ENCODE data around the gene PDE2A.

The PDE2A gene

DNA sequence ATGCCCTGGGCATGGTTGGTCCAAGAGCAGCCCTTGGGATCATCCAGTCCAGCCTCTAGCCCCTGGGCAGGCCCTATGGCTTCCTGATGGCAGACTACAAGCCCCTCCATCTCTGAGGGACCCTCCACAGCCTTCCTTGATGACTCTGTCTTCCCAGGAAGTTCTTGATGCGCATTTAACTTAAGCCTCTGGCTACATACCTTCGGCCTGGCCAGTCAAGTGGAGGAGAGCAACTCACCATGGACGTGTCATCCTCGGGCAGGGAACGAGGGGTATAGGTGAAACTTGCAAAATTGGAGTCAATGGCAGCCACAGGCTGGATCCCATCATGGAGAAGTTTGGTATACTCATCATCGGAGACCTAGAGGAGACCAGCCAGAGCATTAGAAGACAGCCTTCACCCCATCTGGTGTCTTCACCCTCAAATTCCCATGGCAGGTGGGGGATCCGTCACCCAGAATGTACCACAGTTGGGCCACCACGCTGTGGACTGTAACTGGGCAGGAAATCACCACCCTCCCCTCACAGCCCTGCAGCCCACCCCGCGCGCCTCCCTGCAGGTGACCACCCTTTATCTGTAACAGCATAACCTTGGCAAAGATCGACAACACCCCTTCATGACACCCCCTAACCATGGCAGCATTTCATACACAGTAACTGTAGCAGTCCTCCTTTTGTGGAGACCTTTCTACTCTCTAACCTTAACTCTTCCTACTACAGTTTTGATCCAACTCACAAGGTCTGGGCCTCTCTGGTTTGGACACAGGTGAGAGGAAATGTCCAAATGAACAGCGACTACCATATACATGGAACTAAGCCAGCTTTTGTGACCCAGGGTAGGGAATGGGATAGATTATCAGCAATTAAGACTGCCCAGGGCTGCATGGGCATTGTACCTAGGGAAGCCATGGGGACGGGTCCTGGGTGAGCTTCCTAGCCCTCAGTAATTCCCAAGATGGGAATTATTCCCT is 91.7 kb downstream of the PDE2A start:
- no peak for DNase-seq (ENCODE audit: low read depth in 1 of 2, low spot score in 1 of 2)
- in situ Hi-C loops (cut with HindIII; ENCODE audit: low pct_unique_long_range_greater_than_20kb, low sequenced_read_pairs), result no loop called here
- TF ChIP-seq JUND (IDR thresholded peaks at IDR 0.05; ENCODE audit: low read depth), result no peak

DNA sequence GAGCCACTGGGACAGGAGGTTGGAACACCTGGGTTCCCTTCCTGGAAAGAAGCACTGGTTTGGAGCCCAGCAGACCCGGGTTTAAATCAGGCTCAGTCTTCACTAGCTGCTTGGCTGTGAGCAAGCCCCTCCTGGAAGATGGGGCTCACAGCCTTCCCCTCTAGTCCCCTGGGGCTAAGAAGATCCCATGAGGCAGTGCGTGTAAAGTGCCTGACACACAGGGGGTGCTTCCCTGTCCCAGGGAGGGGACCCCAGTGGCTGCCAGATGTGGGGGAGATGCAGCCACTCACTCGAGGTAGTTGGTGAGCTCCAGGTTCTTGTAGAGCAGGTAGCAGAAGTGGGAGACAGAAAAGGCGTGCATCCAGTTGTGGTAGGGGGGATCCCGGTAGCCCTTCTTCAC is 93.2 kb downstream of the PDE2A start:
- no peak for TF ChIP-seq JUND (IDR thresholded peaks at IDR 0.05; ENCODE audit: low read depth)
- no peak for DNase-seq (ENCODE audit: low read depth in 1 of 2, low spot score in 1 of 2)
- in situ Hi-C loops (cut with HindIII; ENCODE audit: low pct_unique_long_range_greater_than_20kb, low sequenced_read_pairs), result no loop called here

DNA sequence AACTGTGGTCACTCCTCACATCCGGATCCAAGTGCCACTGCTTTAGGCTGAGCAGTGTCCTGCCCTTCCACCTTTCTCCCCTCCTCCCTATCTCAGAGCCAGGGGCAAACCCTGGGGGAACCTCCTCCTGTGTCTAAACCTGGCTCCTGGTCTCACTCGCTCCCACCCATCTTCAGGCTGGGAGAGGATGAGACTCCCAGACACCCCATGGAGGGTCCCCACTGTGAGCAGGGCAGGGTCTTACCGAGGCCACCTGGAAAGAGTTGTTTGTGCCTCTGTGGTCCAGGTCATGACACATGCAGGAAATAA is 93.6 kb downstream of the PDE2A start:
- in situ Hi-C loops (cut with HindIII; ENCODE audit: low pct_unique_long_range_greater_than_20kb, low sequenced_read_pairs), result no loop called here

DNA sequence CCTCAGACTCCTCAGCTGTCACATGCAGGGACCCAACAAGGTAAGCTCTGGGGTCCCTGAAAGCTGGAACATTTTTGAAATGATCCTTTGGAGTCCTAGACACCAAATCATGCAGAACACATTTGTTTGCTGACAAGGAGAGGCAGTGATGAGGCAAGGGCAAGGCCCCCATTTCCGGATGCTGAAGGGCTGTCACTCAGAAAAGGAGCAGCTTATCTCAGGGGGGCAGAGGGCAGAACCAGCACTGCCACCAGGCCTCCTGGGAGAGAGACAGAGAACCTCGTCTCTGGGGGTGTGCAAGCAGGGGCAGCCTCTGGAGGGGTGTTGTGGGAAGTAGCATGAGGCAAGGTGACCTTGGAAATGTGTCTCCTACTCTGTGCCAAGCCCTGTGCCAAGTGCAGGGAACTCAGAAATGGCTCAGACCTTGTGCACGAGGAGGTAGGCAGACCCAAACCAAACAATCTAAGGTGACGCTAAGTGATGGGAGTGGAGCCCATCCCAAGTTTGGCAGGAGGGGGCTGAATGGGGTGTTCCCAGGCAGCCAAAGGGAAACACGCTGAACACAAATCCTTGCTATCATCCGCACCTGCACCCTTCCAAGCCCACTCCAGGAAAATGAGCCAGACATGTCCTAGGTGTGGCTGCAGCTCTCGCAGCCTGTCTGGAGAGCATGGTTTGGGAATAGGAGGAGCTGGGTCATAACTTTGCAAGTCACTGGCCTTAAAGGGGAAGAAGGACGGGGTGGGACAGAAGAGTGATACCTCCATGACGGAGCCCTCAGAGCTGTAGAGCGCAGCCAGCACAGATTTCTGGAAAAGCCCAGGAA is 94.2 kb downstream of the PDE2A start:
- no peak for DNase-seq (ENCODE audit: low read depth in 1 of 2, low spot score in 1 of 2)
- TF ChIP-seq JUND (IDR thresholded peaks at IDR 0.05; ENCODE audit: low read depth), result no peak
- in situ Hi-C loops (cut with HindIII; ENCODE audit: low pct_unique_long_range_greater_than_20kb, low sequenced_read_pairs), result no loop called here

More for the DNA sequence above, 93.6 kb downstream of the PDE2A start:
- no peak for TF ChIP-seq JUND (IDR thresholded peaks at IDR 0.05; ENCODE audit: low read depth)
- DNase-seq (ENCODE audit: low read depth in 1 of 2, low spot score in 1 of 2), result no peak

DNA sequence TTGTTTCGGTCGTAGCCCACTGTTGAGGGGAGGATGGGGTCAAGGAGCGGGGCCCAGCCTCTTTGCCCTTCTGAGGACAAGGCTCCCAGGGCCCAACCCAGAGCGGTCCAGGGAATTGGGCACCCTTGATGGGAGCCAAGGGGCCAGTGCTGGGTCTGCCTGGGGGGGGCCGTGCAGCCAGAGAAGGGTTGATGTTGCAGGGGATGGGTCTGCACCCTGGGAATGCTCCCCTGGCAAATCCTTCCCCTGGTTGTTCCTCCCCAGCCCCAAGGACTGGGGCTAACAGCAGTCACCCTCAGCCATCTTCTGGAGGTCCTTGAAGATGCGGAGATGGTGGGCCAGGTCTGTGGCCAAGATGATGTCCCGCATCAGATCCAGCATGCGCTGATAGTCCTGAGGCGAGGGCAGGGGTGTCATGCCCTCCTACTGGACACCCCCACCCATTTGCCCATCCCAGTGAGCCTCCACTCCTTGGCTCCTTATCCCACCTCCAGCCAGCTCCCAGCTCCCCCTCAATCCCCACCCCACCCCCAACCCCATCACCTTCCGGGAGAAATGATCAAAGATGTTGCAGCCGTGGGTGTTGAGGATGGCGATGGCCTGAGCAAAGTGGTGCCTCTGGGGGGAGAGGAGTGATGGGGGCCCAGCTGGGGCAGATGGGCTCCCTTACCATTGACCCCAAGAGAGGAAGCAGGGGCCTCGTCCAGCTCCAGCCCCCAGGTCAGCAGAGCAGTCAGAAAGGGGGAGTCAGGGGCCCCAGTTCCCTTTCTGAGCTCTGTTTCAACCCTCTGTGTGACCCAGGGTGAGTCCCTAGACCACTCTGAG is 95.0 kb downstream of the PDE2A start:
- DNase-seq (ENCODE audit: low read depth in 1 of 2, low spot score in 1 of 2), result no peak
- in situ Hi-C loops (cut with HindIII; ENCODE audit: low pct_unique_long_range_greater_than_20kb, low sequenced_read_pairs), result no loop called here
- TF ChIP-seq JUND (IDR thresholded peaks at IDR 0.05; ENCODE audit: low read depth), result no peak

DNA sequence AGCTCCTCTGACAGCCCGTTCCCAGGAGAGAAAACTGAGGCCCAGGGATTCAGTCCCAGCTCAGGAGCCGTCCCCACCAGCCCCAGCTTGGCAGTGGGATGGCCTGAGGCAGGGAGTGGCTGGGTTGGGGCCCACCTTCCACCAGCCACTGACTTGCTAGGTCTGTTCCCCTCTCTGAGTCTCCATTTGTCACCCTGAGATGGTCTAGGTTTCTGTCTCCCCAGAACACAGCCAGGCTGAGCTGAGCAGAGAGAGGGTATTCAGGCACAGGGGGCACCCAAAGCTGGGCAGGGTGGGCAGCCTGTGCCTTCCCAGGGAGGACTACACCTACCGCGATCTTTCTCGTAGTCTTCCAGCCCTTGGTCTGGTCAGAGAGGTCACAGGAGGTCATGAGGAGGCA is 95.7 kb downstream of the PDE2A start:
- no peak for DNase-seq (ENCODE audit: low read depth in 1 of 2, low spot score in 1 of 2)
- TF ChIP-seq JUND (IDR thresholded peaks at IDR 0.05; ENCODE audit: low read depth), result no peak
- in situ Hi-C loops (cut with HindIII; ENCODE audit: low pct_unique_long_range_greater_than_20kb, low sequenced_read_pairs), result no loop called here

DNA sequence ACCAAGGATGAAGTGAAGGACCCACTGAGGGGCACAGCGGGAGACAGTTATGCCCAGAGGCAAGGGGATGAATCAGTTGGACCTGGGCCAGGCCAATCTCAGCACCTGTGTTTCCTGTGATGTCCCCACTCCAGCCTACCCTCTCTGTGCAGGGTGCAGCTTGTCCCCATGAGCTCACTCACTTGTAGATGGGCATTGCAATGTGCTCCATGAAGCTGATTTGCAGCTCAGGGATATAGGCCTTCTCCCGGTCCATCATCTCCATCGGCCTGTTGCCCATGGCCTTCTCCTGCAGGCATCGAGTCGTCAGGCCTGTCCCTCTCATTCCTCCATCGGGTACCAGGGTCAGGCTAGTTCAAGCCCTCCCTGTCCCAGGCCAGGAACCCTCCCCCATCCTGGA is 96.2 kb downstream of the PDE2A start:
- no peak for DNase-seq (ENCODE audit: low read depth in 1 of 2, low spot score in 1 of 2)
- in situ Hi-C loops (cut with HindIII; ENCODE audit: low pct_unique_long_range_greater_than_20kb, low sequenced_read_pairs), result no loop called here
- TF ChIP-seq JUND (IDR thresholded peaks at IDR 0.05; ENCODE audit: low read depth), result no peak

DNA sequence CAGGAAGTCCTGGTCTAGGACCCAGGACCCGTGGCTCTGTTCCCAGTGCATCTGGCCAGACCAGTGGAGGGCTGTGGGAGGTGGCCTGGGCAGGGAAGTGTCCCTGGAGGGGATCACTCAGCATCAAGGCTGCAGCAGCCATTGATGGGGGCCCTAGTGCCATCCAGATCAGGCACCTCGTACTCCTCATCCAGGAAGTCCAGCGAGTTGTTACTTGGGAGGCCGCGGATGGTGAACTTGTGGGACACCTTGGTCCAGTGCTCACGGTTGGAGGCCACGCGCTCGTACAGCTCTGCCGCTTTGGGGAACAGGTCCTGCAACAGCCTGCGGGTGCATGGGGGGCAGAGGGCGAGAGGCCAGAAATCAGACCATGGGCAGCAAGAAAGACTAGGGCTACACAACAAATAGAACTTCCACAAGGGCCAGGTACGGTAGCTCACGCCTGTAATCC is 96.9 kb downstream of the PDE2A start:
- in situ Hi-C loops (cut with HindIII; ENCODE audit: low pct_unique_long_range_greater_than_20kb, low sequenced_read_pairs), result no loop called here
- TF ChIP-seq JUND (IDR thresholded peaks at IDR 0.05; ENCODE audit: low read depth), result no peak
- no peak for DNase-seq (ENCODE audit: low read depth in 1 of 2, low spot score in 1 of 2)

DNA sequence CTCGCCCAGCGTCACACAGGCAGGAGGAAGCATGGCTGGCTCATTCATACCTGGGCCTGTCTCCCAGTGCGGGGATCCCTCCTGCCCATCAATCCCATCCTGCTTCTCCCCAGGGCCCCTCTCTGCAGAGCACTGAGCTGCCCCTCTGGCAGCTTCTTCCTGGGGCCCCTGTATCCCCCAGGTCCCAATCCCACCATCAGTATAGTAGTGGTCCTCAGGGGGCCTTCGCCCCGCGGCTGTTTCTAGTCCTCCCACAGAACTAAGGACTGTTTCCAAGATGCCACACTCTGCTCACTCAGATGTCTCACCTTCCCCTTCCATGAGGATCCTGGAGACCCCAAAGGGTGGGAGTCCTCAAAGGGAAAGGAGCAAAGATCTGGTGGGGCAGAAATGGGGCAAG is 97.6 kb downstream of the PDE2A start:
- in situ Hi-C loops (cut with HindIII; ENCODE audit: low pct_unique_long_range_greater_than_20kb, low sequenced_read_pairs), result no loop called here
- DNase-seq (ENCODE audit: low read depth in 1 of 2, low spot score in 1 of 2), result no peak
- TF ChIP-seq JUND (IDR thresholded peaks at IDR 0.05; ENCODE audit: low read depth), result no peak

DNA sequence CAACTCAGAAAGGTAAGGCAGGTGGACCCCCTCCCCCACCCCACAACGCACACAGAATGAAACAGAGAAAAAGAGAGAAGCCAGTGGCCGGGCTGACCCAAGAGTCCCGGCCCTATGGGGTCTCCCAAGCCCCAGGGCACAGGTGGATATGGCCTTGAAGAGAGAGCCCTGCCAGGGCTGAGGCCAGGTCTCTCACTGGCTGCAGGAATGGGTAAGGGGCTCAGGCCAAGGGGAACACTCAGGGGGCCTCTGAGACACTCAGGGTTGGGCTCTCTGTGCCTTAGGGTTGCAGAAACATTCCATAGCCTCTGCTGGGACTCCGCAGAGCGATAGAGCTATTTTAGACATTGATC is 98.0 kb downstream of the PDE2A start:
- TF ChIP-seq JUND (IDR thresholded peaks at IDR 0.05; ENCODE audit: low read depth), result no peak
- in situ Hi-C loops (cut with HindIII; ENCODE audit: low pct_unique_long_range_greater_than_20kb, low sequenced_read_pairs), result no loop called here
- DNase-seq (ENCODE audit: low read depth in 1 of 2, low spot score in 1 of 2), result no peak

DNA sequence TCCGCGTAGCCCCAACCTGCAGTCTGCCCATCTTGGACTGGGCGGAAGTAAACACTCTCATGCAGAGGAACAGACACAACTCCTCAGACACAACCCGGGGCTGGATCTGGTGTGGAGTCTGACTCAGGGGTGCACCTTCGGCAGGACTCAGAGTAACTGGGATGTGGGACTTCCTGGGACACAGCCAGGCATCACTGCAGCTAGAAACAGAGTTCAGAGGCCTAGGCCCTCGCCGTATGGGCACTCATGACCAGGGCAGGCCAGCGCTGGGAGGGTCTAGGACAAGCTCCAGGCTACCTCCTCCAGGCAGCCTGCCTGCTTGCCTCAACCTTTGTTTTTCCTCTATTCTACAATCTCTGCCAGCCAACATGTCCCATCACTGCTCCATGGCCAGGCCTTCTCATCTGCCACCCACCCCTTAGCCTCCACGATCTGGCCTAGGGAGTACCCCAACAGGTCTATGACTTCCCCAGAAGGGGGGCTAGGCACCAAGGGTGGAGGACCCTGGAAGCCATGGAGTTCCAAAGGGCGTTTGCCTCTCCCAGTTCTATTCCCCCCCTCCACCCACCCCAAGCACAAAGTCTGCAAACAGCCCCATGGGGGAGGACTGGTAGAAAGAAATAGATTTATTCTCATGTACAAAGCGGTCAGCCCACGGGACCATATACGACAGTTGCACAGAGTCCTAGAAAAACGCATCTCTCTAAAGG is 98.5 kb downstream of the PDE2A start:
- DNase-seq (ENCODE audit: low read depth in 1 of 2, low spot score in 1 of 2), result no peak
- in situ Hi-C loops (cut with HindIII; ENCODE audit: low pct_unique_long_range_greater_than_20kb, low sequenced_read_pairs), result no loop called here
- no peak for TF ChIP-seq JUND (IDR thresholded peaks at IDR 0.05; ENCODE audit: low read depth)
